ENCODE measurements around the gene CCDC188. TPM values are rescaled to one million over a fixed set of nuclear protein-coding genes. Genes with fewer than 3 reads are reported as not detected.

The CCDC188 gene
- total and polyA plus RNA-seq, 10 of the 15 experiments (the other 5 are each of a cell fraction or from before 2014, with no cell fraction given): not detected

DNA sequence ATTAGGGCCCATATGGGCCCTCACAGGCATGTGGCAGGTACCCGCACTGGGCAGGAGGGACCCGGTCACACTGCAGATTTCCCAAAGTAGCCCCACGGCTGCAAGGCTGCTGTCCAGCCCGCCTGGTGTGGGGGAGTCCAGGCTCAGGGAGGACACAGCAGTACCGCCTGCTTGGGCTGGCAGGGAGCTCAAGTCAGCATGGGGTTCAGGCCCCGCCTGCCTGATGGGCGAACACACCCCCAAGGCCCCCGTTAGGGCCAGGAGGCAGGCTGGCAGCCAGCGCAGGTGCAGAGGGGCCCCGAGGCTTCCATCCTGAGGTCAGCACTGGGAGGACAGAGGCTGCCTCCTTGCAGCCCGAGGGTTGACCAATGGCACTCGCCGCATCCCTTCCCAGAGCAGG, 13.7 kb downstream of the CCDC188 start (continued):
- TF ChIP-seq, protein P1, sequence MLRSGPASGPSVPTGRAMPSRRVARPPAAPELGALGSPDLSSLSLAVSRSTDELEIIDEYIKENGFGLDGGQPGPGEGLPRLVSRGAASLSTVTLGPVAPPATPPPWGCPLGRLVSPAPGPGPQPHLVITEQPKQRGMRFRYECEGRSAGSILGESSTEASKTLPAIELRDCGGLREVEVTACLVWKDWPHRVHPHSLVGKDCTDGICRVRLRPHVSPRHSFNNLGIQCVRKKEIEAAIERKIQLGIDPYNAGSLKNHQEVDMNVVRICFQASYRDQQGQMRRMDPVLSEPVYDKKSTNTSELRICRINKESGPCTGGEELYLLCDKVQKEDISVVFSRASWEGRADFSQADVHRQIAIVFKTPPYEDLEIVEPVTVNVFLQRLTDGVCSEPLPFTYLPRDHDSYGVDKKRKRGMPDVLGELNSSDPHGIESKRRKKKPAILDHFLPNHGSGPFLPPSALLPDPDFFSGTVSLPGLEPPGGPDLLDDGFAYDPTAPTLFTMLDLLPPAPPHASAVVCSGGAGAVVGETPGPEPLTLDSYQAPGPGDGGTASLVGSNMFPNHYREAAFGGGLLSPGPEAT (IDR thresholded peaks at IDR 0.05; ENCODE audit: low read depth): no peak
- TF ChIP-seq ZNF207 (IDR thresholded peaks at IDR 0.05; ENCODE audit: borderline replicate concordance) (no peak), CREM (IDR thresholded peaks at IDR 0.05; ENCODE audit: low read depth) (no peak), SIX5 (IDR thresholded peaks at IDR 0.05; ENCODE audit: low read depth, low read length, severe bottlenecking) (no peak), YBX1 (IDR thresholded peaks at IDR 0.05) (no peak), TARDBP (IDR thresholded peaks at IDR 0.05; ENCODE audit: borderline replicate concordance) (no peak), ESRRA (IDR thresholded peaks at IDR 0.05; ENCODE audit: low read length) (no peak), RAD51 (IDR thresholded peaks at IDR 0.05) (no peak), ASH2L (IDR thresholded peaks at IDR 0.05; ENCODE audit: borderline replicate concordance, low read depth) (no peak), REST (IDR thresholded peaks at IDR 0.05; ENCODE audit: low read depth, low read length) (no peak)
- TF ChIP-seq, protein P2, sequence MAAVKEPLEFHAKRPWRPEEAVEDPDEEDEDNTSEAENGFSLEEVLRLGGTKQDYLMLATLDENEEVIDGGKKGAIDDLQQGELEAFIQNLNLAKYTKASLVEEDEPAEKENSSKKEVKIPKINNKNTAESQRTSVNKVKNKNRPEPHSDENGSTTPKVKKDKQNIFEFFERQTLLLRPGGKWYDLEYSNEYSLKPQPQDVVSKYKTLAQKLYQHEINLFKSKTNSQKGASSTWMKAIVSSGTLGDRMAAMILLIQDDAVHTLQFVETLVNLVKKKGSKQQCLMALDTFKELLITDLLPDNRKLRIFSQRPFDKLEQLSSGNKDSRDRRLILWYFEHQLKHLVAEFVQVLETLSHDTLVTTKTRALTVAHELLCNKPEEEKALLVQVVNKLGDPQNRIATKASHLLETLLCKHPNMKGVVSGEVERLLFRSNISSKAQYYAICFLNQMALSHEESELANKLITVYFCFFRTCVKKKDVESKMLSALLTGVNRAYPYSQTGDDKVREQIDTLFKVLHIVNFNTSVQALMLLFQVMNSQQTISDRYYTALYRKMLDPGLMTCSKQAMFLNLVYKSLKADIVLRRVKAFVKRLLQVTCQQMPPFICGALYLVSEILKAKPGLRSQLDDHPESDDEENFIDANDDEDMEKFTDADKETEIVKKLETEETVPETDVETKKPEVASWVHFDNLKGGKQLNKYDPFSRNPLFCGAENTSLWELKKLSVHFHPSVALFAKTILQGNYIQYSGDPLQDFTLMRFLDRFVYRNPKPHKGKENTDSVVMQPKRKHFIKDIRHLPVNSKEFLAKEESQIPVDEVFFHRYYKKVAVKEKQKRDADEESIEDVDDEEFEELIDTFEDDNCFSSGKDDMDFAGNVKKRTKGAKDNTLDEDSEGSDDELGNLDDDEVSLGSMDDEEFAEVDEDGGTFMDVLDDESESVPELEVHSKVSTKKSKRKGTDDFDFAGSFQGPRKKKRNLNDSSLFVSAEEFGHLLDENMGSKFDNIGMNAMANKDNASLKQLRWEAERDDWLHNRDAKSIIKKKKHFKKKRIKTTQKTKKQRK (IDR thresholded peaks at IDR 0.05; ENCODE audit: low read depth, low read length): no peak

Measured in GM12878 (cell line).